HG02938 (cell line): ENCODE results near the gene UXS1.
A peak's percentile ranks its signal among the peaks of the same experiment; 100 is the strongest.
"Not testable (repeated sequence)": the region's sequence is repeated elsewhere in the genome, so short reads cannot be mapped to it uniquely, and the experiment has no call there.

ENCODE experiments used
- ATAC-seq: cut with Tn5 transposase; IDR thresholded peaks from one replicate; pipeline ENCODE4 v1.9.1; 2021; ENCODE audit warnings: mild to moderate bottlenecking, moderate library complexity; ENCODE audit not compliant: unreplicated experiment

UXS1 gene

GRCh38 chr2:106137731-106138521 lies 56.2 kb downstream of the UXS1 start:
- no peak for ATAC-seq

- not testable (repeated sequence) for ATAC-seq
Observed at GRCh38 chr2:106131192-106131591, 62.9 kb downstream of the UXS1 start.

DNA sequence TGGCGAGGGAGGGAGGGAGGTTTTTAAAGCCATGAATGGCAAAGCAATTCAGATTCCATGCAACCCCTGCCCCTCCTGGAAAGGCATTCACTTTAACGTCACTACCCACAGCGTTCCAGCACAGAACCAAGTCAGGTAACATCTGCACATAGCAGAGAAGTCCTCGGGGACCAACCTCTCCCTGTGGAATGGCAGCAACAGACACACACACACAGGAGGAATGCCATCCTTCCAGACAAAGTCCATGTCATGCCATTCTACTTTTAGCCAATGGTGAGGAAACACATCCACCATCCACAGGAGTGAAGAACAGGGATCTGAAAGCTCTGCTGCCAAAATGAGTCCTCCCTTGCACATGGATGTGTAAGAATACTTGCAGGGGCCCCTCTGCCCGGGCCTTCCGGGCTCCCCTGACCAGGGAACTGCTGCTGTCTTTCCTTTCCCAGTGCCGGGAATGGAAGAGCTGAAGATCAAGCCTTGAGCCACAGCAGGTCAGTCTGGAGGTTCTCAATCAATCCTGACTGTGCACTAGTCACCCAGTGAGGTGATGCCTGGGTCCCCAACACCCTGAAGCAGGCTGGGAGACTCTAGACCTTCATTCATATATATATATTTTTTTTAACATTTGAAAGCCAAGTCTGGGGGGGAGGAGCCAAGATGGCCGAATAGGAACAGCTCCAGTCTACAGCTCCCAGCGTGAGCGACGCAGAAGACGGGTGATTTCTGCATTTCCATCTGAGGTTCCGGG lies 63.7 kb downstream of the UXS1 start:
- ATAC-seq = no peak

GRCh38 chr2:106129592-106129991 lies 64.5 kb downstream of the UXS1 start:
- no peak for ATAC-seq

- ATAC-seq = no peak
Observed at GRCh38 chr2:106129150-106129549, 65.0 kb downstream of the UXS1 start.

GRCh38 chr2:106127776-106128268 lies 66.3 kb downstream of the UXS1 start:
- no peak for ATAC-seq

DNA sequence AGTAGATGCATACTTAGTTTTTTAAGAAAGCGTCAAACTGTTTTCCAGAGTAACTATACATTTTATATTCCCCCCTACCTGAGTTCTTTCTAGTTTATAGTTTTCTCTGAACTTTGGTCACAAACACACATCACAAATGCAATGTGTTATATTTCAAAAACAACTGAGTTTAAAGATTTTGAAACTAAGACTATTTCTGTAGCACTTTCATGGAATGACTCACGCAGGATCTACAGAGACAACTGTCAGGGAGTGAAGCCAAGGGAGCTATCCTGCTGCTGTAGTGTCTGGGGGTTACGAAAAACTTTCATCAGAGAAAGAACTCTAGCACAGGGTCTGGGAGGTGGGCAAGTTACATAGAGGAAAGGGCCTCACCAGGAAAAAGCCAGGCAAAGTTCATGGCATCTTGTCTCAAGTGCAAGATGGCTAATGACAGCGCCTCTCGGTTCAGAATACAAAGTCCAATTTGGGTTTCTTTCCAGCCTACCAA lies 66.8 kb downstream of the UXS1 start:
- ATAC-seq = no peak

GRCh38 chr2:106126705-106127281 lies 67.3 kb downstream of the UXS1 start:
- ATAC-seq = no peak

DNA sequence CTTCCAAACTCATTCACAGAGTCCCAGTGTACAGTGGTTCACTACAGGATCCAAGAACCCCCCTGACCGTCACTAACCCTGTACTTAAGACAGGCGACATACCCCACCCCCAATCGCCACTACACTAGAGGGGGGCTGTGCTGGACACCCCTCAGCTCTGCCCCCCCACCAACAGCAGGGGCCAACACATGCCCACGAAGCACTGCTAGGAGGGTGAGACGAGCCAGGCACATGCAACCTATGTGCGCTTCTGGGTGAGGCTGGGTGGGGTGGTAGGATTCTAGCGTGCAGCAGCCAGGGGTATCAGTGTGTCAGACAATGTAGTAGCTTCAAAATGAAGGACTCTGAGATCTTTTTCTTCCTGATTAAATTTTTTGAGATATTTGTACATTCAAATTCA lies 67.8 kb downstream of the UXS1 start:
- no peak for ATAC-seq

DNA sequence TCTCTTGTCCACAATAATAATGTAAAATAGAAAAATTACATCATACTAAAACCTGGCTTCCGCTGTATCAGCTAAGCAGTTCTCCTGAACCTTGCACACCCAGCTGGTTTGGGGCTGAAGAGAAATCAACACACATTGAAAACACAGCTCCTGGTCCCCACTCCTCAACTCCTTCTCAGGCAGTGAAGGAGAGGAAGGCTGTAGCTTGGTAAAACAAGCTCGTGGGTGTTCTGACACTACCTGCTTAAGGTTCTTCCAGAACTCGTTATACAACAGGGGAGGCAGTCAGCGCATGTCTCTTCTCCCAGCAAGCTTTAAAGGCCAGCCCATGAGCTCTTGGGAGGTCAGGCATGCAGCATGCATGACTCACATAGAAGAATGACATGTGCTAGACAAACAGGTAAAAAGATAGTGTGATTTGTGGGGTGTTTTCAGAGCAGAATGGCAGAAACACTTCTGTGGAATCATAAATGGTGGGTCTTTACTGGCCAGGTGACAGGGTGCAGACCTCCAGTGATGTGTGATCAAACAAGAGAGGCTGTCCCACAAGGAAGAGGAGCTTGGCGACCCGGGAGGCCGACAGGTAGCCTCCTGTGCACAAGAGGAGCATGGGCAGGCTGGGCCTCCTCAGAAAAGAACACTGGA lies 69.1 kb downstream of the UXS1 start:
- no peak for ATAC-seq

DNA sequence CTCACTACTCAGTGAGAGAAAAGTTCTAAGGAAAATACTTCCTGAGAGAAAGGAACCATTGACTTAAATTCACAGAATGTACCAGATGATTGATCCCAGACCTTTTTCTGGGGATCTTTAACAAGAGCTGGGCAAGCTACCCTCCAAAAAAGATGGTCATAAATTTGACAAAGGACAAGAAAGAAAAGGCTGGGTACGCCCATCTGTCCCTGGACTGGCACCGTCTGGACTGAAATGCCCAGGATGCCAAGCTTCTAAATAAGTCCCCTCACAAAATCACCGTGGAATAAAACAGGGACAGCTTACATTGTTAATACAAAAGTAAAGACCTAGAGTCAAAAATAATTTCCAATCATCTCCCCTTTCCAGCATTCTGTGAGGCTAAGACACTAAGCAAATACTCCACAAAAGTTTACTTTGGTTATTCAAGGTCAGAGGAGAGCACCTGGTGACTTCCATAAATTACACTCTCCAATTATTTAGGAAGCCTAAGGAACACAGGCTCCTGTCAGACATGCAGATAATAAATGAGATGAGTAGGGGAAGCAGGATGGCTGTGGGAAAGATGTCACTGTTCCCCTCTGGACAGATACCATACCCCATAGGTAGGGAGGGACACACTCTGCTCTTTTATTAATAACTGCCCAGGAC lies 69.9 kb downstream of the UXS1 start:
- ATAC-seq = no peak

- ATAC-seq = no peak
Observed at GRCh38 chr2:106122157-106122556, 71.9 kb downstream of the UXS1 start.

DNA sequence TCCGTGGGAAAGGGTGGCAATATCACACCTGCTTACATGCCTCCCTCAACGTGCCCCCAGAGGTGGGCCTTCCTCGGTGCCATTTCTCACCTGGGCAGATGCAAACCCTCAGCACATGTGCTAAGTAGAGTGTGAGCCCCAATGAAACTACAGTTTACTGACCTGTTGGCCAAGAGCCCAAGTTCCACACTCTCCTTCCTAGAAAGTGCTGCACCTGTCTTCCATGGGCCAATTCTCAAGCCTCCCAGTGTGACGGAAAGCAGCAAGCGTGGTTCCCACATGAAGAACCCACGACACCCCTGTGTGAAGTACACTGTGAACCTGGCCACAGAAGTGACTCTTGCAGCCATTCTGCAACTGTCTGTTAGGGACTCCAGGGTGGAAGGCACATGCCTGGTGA lies 73.7 kb downstream of the UXS1 start:
- ATAC-seq = no peak

DNA sequence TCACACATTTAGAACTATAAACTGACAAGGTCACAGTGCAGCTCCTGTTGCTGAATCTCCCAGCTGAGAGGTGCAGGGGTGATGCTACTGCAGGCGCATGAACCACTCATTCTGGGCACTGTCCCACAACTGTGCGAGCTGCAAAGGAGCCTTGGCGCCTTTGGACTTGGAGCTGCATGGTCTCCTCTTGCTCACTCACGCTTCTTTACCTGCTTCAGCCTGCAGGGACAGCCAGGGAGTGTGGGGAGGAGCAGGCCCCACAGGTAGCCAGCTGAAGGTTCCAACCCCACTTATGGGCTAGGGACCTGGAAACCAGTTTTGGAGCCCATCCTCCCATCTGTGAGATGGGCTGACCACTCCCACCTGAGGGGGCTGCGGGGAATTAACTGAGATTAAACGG lies 75.0 kb downstream of the UXS1 start:
- ATAC-seq = no peak

GRCh38 chr2:106117882-106118684 lies 76.0 kb downstream of the UXS1 start:
- no peak for ATAC-seq

GRCh38 chr2:106117347-106117746 lies 76.8 kb downstream of the UXS1 start:
- ATAC-seq = no peak

GRCh38 chr2:106116248-106116647 lies 77.9 kb downstream of the UXS1 start:
- no peak for ATAC-seq

DNA sequence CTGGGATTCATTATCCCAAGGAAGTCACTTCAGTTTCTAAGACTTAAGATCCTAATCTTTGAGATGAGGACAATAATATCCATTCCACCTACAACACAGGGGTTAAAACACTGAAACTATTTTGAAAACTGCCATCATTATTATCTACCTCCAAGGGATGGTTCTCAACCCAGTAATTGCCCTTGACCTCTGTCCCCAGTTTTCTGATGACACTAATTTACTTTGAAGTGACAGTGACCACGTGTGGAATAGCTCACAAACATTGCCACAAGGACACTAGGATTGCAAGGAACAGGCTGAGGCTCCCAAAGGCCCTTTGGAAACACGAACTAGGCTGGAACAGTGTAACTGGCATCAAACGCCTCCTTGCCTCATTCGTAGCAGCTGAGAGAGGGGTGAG lies 78.4 kb downstream of the UXS1 start:
- no peak for ATAC-seq

DNA sequence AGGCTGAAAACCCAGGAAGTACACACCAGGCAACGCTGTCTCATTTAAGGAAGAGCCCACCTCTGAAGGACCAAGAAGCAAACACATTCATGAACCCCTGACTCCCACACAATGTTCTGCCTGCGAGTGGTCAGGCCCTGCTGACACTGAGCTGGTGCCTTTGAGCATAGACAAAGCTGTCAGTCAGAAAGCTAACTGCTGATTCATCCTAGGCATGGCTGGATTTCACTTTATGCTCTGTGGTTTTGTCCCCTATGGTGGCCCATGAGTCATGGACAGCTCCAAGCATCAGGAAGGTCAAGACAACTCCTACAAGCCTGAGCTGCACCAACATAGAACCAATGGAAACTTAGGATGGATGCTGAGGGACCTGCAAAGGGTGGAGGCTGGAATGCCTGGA lies 78.9 kb downstream of the UXS1 start:
- ATAC-seq = peak; percentile 50

GRCh38 chr2:106114166-106114565 lies 79.9 kb downstream of the UXS1 start:
- ATAC-seq = no peak
